ENCODE measurements around the gene BRCA2. TPM values are rescaled to one million over a fixed set of nuclear protein-coding genes. Genes with fewer than 3 reads are reported as not detected.

BRCA2 gene
- 6.0 and 7.9 TPM in 2 replicates for polyA plus RNA-seq (2014; cell fraction: cytosol; rRNA removed)
- 12.9 and 19.3 TPM in 2 replicates for polyA plus RNA-seq (2014; cell fraction: nucleus; rRNA removed)

GRCh38 chr13:32315238-32316027 lies at the start of gene BRCA2, which contains the start of gene ZAR1L:
BRCA2 (plus strand) TSS chr13:32315508; CDS start chr13:32316461, 953 bp downstream.
ZAR1L (minus strand) TSS chr13:32315363; CDS start chr13:32311925, 3,438 bp downstream.
- peak; percentile 89 for DNase-seq (ENCODE audit: low spot score)

GRCh38 chr13:32265726-32266125 lies 49.6 kb upstream of the BRCA2 start:
- no peak for DNase-seq (ENCODE audit: low spot score)

- DNase-seq (ENCODE audit: low spot score) = no peak
Measured at GRCh38 chr13:32266130-32266529, 49.2 kb upstream of the BRCA2 start.

GRCh38 chr13:32267836-32268439 lies 47.4 kb upstream of the BRCA2 start:
- no peak for DNase-seq (ENCODE audit: low spot score)

- DNase-seq (ENCODE audit: low spot score) = no peak
Measured at GRCh38 chr13:32272021-32272683, 43.2 kb upstream of the BRCA2 start.

- DNase-seq (ENCODE audit: low spot score) = no peak
Measured at GRCh38 chr13:32277839-32278238, 37.5 kb upstream of the BRCA2 start.

GRCh38 chr13:32278426-32278825 lies 36.9 kb upstream of the BRCA2 start:
- no peak for DNase-seq (ENCODE audit: low spot score)

GRCh38 chr13:32281096-32281495 lies 34.2 kb upstream of the BRCA2 start:
- no peak for DNase-seq (ENCODE audit: low spot score)

GRCh38 chr13:32282096-32282711 lies 33.1 kb upstream of the BRCA2 start:
- no peak for DNase-seq (ENCODE audit: low spot score)

- DNase-seq (ENCODE audit: low spot score) = no peak
Measured at GRCh38 chr13:32284927-32285632, 30.2 kb upstream of the BRCA2 start.

GRCh38 chr13:32285633-32285965 lies 29.7 kb upstream of the BRCA2 start:
- DNase-seq (ENCODE audit: low spot score) = no peak

GRCh38 chr13:32297206-32297605 lies 18.1 kb upstream of the BRCA2 start:
- DNase-seq (ENCODE audit: low spot score) = no peak

- no peak for DNase-seq (ENCODE audit: low spot score)
Measured at GRCh38 chr13:32298695-32299094, 16.6 kb upstream of the BRCA2 start.

- DNase-seq (ENCODE audit: low spot score) = no peak
Measured at GRCh38 chr13:32299893-32300292, 15.4 kb upstream of the BRCA2 start.

GRCh38 chr13:32300406-32300805 lies 14.9 kb upstream of the BRCA2 start:
- DNase-seq (ENCODE audit: low spot score) = no peak

GRCh38 chr13:32300920-32301319 lies 14.4 kb upstream of the BRCA2 start:
- DNase-seq (ENCODE audit: low spot score) = no peak

- no peak for DNase-seq (ENCODE audit: low spot score)
Measured at GRCh38 chr13:32302461-32302860, 12.8 kb upstream of the BRCA2 start.

GRCh38 chr13:32305646-32306045 lies 9.7 kb upstream of the BRCA2 start:
- DNase-seq (ENCODE audit: low spot score) = no peak

GRCh38 chr13:32309312-32310133 lies 5.8 kb upstream of the BRCA2 start:
- no peak for DNase-seq (ENCODE audit: low spot score)

- peak; percentile 66 for DNase-seq (ENCODE audit: low spot score)
Measured at GRCh38 chr13:32310134-32310706, 5.1 kb upstream of the BRCA2 start.
